Retinal pigment epithelial cell (primary cell): ENCODE results near the gene ACBD6.

ENCODE experiments used
- DNase-seq: peaks from one replicate; pipeline ENCODE4 v3.0.0-alpha.2; 2010; ENCODE audit warnings: low read depth
- H3K4me3 ChIP-seq: 2 replicates; pipeline ENCODE4 v1.5.1; 2011; ENCODE audit warnings: mild to moderate bottlenecking, low read length, control low read depth, moderate library complexity
- TF ChIP-seq, protein P1 (sequence below): conservative IDR thresholded peaks from 2 replicates; pipeline ENCODE4 v1.5.1; 2011; ENCODE audit warnings: low read depth, low read length, control low read depth, inconsistent platforms

The ACBD6 gene

DNA sequence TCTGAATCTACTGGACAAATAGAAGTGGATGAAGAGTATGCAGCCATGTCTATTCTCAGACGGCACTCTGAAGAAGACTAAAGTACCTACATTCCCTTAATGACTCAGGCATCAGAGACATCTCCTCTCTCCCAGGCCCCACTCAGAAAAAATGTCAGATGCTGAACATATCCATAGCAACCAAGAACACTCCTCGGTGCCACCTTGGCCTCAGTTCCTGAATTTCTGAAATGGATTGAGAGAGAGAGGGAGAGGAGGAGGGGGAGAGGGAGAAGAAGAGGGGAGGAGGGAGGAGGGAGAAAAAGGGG, 40.4 kb upstream of the ACBD6 start:
- no peak for DNase-seq
- TF ChIP-seq, protein P1, sequence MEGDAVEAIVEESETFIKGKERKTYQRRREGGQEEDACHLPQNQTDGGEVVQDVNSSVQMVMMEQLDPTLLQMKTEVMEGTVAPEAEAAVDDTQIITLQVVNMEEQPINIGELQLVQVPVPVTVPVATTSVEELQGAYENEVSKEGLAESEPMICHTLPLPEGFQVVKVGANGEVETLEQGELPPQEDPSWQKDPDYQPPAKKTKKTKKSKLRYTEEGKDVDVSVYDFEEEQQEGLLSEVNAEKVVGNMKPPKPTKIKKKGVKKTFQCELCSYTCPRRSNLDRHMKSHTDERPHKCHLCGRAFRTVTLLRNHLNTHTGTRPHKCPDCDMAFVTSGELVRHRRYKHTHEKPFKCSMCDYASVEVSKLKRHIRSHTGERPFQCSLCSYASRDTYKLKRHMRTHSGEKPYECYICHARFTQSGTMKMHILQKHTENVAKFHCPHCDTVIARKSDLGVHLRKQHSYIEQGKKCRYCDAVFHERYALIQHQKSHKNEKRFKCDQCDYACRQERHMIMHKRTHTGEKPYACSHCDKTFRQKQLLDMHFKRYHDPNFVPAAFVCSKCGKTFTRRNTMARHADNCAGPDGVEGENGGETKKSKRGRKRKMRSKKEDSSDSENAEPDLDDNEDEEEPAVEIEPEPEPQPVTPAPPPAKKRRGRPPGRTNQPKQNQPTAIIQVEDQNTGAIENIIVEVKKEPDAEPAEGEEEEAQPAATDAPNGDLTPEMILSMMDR = no peak
- no peak overlapping the region for H3K4me3 ChIP-seq

DNA sequence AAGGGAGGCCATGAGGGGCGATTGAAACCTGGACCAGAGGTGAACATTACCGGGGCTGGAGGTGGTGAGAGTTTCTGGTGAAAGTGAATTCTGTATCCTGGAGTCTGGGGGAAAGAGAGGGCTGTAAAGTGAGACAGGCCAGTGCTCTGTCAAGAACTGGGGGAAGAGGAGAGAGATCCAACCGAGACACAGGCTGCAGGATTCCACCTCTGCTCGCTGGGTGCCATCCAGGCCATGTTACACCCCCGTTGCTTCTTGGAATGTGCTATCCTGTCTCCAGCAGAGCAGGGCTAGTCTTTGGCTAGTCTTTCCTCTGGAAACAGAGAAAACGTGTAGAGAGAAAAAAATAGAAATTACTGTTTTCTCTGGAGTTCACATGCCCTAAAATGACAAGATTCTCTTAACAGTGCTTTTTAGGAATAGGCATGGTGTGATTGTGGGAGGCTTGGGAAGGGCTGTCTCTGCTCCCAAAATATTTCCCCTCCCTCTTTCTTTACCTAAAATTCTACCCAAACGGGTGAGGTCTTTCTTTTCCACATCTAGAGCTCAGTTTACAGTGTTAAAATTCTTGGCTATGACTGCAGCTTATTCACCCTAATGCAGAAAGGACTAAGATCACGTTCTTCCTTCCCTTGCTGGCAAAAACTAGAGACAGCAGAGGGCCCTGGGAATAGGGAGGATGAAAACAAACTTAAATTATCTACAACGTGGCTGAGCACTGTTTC, 39.9 kb upstream of the ACBD6 start:
- TF ChIP-seq, protein P1 = no peak
- H3K4me3 ChIP-seq = no peak overlapping the region
- DNase-seq = no peak

DNA sequence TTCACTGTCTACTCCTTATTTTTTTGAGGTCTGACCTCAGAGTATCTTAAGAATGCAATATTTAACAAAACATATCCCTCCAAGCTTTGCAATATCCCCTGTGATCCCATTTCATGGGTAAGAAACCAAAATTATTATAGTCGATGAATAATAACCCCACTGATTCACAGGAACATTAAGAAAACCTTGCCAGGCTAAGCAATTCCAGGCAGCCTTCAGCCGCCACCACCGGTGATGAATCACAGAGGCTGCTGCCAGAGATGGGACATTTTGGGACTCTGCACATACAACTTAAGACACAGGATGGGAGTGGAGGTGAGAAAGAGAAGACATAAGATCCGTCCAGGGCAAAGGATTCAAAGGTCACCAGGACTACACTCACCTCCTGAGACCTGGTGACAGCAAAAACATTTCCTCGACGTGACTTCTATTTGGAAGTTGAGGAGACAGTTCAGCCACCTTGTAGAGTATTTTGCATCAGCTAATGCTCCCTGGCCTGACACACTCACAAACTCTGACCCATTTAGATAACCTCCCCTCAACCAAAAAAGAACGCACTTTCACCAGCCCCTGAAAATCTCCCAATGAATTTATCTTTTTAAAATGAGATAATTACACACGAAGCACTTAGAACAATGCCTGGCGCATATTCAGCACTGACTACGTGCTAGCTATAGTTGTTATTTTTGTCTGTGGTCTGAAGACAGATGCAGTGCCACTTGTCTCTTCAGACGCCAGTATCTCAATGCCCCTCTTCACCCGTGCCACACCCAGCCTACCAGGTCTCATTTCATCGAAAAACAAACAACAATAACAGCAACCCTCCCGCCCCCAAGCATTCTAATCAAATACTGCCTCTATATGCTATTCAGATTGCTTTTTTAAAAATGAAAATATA, 38.6 kb upstream of the ACBD6 start:
- no peak for DNase-seq
- TF ChIP-seq, protein P1 = no peak
- no peak overlapping the region for H3K4me3 ChIP-seq

DNA sequence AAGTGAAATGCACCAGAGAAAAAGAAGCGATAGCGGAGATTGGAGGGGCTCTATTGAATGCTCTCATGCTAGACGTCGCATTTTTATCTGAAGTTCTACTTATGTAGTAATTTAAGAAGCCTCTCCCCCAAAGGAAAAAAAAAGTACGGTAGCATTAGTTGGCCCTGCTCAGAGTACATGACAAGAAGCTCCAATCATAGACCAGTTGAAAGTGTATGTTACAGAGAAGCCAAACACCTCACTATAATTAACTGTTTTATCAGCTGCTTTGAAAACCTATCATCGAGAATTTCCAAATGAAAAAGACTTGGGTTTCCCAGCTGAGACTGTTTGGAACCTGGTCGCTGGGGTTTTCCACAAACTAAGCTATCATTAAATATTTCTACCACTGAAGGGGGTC, 36.8 kb upstream of the ACBD6 start:
- DNase-seq = no peak
- TF ChIP-seq, protein P1 = no peak
- H3K4me3 ChIP-seq = no peak overlapping the region

DNA sequence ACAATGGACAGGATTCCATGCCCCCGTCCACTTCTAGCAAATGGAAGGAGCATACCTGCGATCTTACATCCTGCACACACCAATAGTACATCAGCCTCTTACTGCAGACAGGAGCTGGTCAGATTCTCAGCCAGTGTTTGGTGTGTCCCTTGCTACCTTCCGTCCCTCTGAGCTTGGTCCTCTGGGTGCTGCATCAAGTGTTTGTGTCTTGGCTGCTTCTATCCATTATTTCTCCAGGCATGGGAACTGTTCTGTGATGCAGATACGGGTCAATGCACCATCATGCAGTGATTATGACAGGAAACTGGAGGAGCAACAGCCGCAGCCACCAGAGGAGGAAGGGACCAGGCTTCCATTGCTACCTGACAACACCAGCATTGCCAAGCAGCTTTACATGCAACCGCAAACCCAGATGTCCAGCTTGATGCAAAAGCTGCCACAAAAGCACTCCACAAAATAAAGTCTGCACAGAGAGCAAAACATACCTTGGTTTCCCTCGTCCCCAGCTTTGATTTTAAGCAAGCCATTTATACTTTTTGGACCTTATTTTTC, 34.5 kb upstream of the ACBD6 start:
- TF ChIP-seq, protein P1 = no peak
- DNase-seq = no peak
- no peak overlapping the region for H3K4me3 ChIP-seq

DNA sequence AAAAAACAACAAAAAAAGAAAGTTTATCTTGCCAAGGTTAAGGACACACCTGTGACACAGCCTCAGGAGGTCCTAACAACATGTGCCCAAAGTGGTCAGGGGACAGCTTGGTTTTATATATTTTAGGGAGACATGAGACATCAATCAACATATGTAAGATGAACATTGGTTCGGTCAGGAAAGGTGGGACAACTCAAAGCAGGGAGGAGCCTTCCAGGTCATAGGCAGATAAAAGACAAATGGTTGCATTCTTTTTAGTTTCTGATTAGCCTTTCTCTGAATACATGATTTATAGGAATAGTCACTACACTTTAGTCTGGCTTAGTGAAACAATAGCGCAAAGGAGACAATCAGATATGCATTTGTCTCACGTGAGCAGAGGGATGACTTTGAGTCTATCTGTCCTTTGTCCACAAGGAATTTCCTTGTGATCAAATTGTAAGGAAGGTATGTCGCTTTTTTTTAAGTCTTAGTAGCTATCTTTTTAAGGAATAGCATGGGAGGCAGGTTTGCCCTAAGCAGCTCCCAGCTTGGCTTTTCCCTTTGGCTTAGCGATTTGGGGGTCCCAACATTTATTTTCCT, 33.1 kb upstream of the ACBD6 start:
- DNase-seq = no peak
- TF ChIP-seq, protein P1 = no peak
- H3K4me3 ChIP-seq = no peak overlapping the region
